HL-60 (cell line): ENCODE measurements around the gene CFAP61.
A peak's percentile ranks its signal among the peaks of the same experiment; 100 is the strongest.

Source experiments
- DNase-seq, 2 experiments: peaks; one replicate each; pipeline ENCODE4 v3.0.0-alpha.2; 2010 to 2020; ENCODE audit warnings: low read depth in 1 of 2, low spot score in 1 of 2
- H3K27ac ChIP-seq: fragments of 250-450 bp; sonication (Bioruptor Pico); replicated peaks from 2 replicates; pipeline ENCODE4 v1.5.1; 2020; ENCODE audit warnings: mild to moderate bottlenecking, moderate library complexity
- H3K27me3 ChIP-seq: fragments of 250-450 bp; sonication (Bioruptor Pico); 2 replicates; pipeline ENCODE4 v1.5.1; 2021; ENCODE audit warnings: mild to moderate bottlenecking, moderate library complexity; ENCODE audit not compliant: insufficient read depth, poor library complexity, severe bottlenecking
- H3K4me3 ChIP-seq: replicated peaks from 2 replicates; pipeline ENCODE4 v1.5.1; 2011; ENCODE audit warnings: mild to moderate bottlenecking, control low read depth, low read length; ENCODE audit not compliant: insufficient read depth
- GABPA ChIP-seq: IDR thresholded peaks from 2 replicates; pipeline ENCODE4 v1.6.1; 2012; ENCODE audit warnings: low read depth
- POLR2AphosphoS5 ChIP-seq: IDR thresholded peaks from 2 replicates; pipeline ENCODE4 v1.6.1; 2012; ENCODE audit warnings: low read depth
- SPI1 ChIP-seq: IDR thresholded peaks from 2 replicates; pipeline ENCODE4 v1.6.1; 2012; ENCODE audit warnings: low read depth, mild to moderate bottlenecking, borderline replicate concordance
- TF ChIP-seq, protein P1 (sequence below): IDR thresholded peaks from 2 replicates; pipeline ENCODE4 v1.6.1; 2012; ENCODE audit warnings: low read depth; ENCODE audit not compliant: insufficient replicate concordance
- TF ChIP-seq, protein P2 (sequence below): IDR thresholded peaks from one replicate; pipeline ENCODE4 v1.5.1; 2011; ENCODE audit warnings: low read length, control low read depth, inconsistent platforms; ENCODE audit not compliant: insufficient read depth

CFAP61 gene

DNA sequence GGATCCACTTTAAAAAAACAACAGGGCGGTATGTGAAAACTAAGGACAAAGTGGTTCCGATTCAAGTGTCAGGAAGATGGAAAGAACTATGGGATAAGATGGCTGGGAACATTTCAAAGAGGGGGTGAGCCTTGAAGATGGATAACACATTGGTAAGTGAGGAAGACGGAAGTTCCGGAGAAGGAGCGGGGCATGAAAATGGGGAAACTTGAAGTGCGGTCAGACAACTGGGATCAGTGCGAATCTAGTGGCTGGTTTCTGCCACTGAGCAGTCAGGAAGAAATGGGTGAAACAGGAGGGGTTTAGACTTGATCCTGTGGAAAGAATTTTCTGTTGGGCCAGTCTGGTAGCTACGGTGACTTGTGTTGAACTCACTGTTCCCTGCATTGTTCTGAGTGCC, 34.0 kb upstream of the CFAP61 start:
- peak overlapping the region; percentile 77 for H3K27ac ChIP-seq
- H3K4me3 ChIP-seq, result peak overlapping the region; percentile 95
- no peak for TF ChIP-seq GABPA
- TF ChIP-seq, protein P1, sequence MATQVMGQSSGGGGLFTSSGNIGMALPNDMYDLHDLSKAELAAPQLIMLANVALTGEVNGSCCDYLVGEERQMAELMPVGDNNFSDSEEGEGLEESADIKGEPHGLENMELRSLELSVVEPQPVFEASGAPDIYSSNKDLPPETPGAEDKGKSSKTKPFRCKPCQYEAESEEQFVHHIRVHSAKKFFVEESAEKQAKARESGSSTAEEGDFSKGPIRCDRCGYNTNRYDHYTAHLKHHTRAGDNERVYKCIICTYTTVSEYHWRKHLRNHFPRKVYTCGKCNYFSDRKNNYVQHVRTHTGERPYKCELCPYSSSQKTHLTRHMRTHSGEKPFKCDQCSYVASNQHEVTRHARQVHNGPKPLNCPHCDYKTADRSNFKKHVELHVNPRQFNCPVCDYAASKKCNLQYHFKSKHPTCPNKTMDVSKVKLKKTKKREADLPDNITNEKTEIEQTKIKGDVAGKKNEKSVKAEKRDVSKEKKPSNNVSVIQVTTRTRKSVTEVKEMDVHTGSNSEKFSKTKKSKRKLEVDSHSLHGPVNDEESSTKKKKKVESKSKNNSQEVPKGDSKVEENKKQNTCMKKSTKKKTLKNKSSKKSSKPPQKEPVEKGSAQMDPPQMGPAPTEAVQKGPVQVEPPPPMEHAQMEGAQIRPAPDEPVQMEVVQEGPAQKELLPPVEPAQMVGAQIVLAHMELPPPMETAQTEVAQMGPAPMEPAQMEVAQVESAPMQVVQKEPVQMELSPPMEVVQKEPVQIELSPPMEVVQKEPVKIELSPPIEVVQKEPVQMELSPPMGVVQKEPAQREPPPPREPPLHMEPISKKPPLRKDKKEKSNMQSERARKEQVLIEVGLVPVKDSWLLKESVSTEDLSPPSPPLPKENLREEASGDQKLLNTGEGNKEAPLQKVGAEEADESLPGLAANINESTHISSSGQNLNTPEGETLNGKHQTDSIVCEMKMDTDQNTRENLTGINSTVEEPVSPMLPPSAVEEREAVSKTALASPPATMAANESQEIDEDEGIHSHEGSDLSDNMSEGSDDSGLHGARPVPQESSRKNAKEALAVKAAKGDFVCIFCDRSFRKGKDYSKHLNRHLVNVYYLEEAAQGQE, result no peak
- TF ChIP-seq, protein P2, sequence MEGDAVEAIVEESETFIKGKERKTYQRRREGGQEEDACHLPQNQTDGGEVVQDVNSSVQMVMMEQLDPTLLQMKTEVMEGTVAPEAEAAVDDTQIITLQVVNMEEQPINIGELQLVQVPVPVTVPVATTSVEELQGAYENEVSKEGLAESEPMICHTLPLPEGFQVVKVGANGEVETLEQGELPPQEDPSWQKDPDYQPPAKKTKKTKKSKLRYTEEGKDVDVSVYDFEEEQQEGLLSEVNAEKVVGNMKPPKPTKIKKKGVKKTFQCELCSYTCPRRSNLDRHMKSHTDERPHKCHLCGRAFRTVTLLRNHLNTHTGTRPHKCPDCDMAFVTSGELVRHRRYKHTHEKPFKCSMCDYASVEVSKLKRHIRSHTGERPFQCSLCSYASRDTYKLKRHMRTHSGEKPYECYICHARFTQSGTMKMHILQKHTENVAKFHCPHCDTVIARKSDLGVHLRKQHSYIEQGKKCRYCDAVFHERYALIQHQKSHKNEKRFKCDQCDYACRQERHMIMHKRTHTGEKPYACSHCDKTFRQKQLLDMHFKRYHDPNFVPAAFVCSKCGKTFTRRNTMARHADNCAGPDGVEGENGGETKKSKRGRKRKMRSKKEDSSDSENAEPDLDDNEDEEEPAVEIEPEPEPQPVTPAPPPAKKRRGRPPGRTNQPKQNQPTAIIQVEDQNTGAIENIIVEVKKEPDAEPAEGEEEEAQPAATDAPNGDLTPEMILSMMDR, result no peak
- TF ChIP-seq SPI1, result no peak
- TF ChIP-seq POLR2AphosphoS5, result no peak
- peak; percentile 49 to 52 for DNase-seq
- no peaks in the 10 kb centered on the region for H3K27me3 ChIP-seq

DNA sequence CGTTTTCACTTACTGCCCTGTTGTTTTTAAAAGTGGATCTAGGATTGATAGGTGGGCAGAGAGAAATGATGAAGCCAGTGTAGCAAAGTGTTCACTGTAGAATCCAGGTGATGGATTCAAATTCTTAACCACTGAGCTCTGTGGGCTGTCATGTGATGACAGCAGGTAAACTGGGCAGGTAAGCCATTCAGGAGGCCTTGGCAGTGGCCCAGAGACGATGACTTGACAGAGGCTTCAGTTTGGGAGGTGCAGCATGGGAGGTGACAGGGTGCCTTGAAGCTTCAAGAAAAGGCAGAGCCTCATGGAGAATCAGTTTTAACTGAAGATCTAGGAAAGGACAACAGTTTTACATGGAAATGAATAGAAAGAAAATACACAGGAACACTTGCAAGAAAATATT, 33.2 kb upstream of the CFAP61 start:
- H3K4me3 ChIP-seq, result peak overlapping the region; percentile 95; the same call in 1 of the 2 replicates

DNA sequence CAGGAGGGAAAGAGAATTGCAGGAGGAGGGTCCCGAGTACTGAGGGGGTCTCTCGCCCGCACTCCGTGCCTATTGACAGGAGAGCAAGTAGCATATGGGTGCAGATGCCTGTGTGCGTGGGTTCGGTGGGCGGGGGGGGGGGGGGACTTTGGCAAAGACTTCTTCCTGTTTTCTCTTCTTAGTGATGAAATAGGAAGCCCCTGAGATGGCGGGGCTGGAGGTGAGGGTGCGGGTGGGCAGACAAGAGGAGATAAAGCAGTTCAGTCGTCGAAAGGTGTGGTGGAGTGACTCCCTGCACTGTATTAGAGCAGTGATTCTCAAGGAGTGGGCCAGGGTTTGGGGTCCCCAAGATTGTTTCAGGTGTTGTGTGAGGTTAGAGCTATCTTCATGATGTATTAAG, 31.4 kb upstream of the CFAP61 start:
- H3K27ac ChIP-seq, result no peak overlapping the region
- TF ChIP-seq POLR2AphosphoS5 (no peak), GABPA (no peak), SPI1 (no peak)
- TF ChIP-seq, protein P1, result no peak
- TF ChIP-seq, protein P2, result no peak
- H3K4me3 ChIP-seq, result no peak overlapping the region
- no peaks in the 10 kb centered on the region for H3K27me3 ChIP-seq
- DNase-seq, result no peak

More for the DNA sequence above, 33.2 kb upstream of the CFAP61 start:
- no peak overlapping the region for H3K27ac ChIP-seq
- TF ChIP-seq POLR2AphosphoS5, result no peak
- TF ChIP-seq, protein P1, result no peak
- TF ChIP-seq GABPA, result no peak
- DNase-seq, result no peak
- H3K27me3 ChIP-seq, result no peaks in the 10 kb centered on the region
